GM10248 (cell line): ENCODE results near the gene AUNIP.

Experiments used
- CTCF ChIA-PET: fragments of 300-600 bp; sonication (Branson Sonifier 250); formaldehyde crosslinking; extraction: SDS; loops from one replicate; lab custom pipeline; 2021; ENCODE audit warnings: antibody characterized with exemption; lab: Yijun Ruan, JAX
- POLR2A ChIA-PET: fragments of 350-650 bp; sonication (Branson Sonifier 250); formaldehyde crosslinking; extraction: SDS; loops from one replicate; lab custom pipeline; 2020; ENCODE audit warnings: antibody characterized with exemption; lab: Yijun Ruan, JAX
- DNase-seq: peaks from one replicate; pipeline ENCODE4 v3.0.0; 2012; ENCODE audit errors: extremely low spot score
- TF ChIP-seq, protein P1 (sequence below): IDR thresholded peaks from 2 replicates; pipeline ENCODE4 v1.5.1; 2012; ENCODE audit warnings: mild to moderate bottlenecking, low read depth; ENCODE audit errors: extremely low read depth, missing control alignments, control extremely low read depth

Gene AUNIP

DNA sequence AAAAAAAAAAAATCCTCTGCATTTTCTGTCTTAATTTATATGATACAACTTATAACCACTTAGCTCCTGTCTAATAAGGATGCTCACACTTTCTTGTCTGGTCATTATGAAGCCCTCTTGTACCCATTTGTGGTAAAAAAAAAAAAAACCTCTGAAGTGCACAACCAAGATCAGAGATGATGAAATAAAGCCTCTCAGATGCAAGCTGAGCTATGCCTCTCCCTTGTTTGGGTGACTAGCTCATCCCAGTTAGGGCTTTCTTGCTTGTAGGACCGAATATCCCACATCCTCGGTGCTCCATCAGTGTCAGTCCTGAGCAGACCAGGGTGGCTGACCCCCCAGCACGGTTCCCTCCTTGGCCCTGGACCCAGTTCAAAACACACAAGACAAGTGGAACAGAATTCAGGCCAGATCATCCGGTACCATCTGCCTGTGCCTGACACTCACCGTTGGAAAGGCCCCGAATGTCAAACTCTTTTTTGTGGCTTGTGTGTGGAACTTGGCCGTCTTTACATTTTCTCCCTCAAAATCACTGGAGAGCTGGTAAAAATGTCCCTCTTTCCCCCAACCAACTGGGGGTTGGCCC is 65.6 kb downstream of the AUNIP start:
- POLR2A ChIA-PET = no interaction called here
- CTCF ChIA-PET = interaction anchor here (0.9 to 1.2 kb wide), 2 partner anchors 13 to 17 kb away, joined by 3 read pairs; no protein-coding TSS in a partner anchor
- no peak for DNase-seq
- TF ChIP-seq, protein P1, sequence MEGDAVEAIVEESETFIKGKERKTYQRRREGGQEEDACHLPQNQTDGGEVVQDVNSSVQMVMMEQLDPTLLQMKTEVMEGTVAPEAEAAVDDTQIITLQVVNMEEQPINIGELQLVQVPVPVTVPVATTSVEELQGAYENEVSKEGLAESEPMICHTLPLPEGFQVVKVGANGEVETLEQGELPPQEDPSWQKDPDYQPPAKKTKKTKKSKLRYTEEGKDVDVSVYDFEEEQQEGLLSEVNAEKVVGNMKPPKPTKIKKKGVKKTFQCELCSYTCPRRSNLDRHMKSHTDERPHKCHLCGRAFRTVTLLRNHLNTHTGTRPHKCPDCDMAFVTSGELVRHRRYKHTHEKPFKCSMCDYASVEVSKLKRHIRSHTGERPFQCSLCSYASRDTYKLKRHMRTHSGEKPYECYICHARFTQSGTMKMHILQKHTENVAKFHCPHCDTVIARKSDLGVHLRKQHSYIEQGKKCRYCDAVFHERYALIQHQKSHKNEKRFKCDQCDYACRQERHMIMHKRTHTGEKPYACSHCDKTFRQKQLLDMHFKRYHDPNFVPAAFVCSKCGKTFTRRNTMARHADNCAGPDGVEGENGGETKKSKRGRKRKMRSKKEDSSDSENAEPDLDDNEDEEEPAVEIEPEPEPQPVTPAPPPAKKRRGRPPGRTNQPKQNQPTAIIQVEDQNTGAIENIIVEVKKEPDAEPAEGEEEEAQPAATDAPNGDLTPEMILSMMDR = no peak

DNA sequence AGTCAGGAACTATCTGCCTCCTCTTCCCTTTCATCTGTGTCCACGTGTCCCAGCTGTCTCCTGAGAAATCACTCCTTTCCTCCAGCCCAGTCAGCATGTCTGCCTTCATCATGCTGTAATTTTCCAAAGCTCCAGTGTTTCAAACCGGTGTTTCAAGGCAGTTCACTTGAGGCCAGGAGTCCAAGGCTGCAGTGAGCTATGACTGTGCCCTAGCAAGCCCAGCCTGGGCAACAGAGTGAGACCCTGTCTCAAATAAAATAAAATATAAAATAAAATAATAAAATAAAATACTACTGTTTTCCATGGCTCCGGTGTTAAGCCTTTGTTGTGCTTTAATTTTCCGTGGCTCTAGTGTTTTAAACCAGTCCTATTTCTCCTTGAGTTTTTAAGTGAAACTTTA is 67.1 kb downstream of the AUNIP start:
- no peak for DNase-seq
- POLR2A ChIA-PET = interaction anchor here (0.6 to 0.7 kb wide), 2 partner anchors 15 to 129 kb away, joined by 5 to 6 read pairs; no protein-coding TSS in a partner anchor
- TF ChIP-seq, protein P1 = no peak
- CTCF ChIA-PET = interaction anchor here (1.8 kb wide), 1 partner anchor 39 kb away, joined by 4 read pairs; no protein-coding TSS in a partner anchor

DNA sequence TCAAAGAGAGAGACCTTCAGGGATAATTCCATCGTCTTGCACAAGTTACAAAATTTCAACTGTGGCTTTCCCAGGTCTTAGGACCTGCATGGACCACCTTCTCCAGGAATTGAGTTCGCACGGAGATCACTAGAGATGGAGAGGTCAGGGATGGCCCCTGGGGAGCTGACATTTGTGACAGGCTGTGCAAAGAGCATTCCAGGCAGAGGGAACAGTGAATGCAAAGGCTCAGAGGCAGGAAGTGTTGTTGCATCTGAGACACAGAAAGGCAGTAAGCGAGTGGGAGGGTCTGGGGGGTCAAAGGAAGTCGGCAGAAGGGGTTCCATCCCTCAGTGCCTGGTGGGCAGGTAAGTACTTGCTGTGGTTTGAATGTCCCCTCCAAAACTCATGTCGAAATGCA is 68.8 kb downstream of the AUNIP start:
- POLR2A ChIA-PET = no interaction called here
- TF ChIP-seq, protein P1 = no peak
- no peak for DNase-seq
- CTCF ChIA-PET = interaction anchor here (1.3 to 1.8 kb wide), 2 partner anchors 13 to 41 kb away, joined by 3 to 4 read pairs; no protein-coding TSS in a partner anchor

DNA sequence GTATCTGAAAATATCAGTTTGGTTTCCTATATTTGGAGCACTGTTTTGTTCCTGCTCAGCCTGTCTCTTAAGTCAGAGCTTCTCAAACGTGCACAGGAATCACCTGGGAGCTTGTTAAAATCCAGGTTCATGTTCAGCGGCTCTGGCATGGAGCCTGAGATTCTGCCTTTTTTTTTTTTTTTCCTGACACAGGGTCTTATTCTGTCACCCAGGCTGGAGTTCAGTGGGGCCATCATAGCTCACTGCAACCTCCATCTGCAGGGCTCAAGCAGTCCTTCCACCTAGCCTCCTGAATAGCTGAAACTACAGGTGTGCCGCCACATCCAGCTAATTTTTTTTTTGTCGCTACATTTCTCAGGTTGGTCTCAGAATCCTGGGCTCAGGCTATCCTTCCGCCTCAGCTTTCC is 71.5 kb downstream of the AUNIP start:
- TF ChIP-seq, protein P1 = no peak
- ChIA-PET POLR2A (no interaction called here), CTCF (interaction anchor here (0.9 to 2.2 kb wide), 2 partner anchors 10 to 22 kb away, joined by 3 to 8 read pairs; no protein-coding TSS in a partner anchor)
- no peak for DNase-seq

DNA sequence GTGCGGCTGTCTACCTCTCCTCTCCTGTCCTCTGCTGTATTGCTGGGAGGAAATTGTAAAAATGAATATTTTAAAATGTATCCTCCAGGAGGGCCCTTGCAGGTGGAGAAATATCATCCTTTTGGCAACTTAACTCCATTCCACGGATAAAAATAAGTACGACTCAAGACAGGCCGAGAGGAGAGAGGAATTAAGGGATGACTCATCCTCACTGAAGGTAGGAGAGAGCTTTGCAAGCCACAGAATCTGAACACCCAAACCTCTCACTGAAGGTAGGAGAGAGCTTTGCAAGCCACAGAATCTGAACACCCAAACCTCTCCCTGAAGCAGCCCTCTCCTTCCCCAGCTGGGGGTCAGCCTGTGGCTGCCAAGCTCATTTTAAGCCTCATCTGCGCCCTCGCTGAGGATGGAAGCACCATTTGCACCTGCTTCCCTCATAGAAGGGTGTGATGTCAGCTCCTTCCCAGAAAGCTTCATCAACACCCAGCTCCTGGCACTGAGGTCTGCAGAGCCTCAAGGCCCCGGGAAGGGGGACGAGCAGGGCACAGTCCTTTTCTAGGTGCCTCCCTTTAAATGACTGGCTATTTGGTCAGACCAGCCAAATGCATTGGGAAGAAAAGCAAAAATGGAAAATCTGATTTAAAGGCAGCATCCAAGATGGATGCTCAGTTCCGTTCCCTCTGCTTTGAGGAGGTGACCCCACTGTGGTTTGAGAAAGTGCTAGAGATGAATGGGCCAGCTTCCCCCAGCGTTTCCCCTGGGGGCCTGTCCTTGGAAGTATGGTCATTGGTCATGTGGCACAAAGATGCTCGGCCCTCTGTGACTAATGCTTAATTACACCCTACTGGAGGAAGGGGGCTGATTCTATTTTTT is 72.1 kb downstream of the AUNIP start:
- no peak for DNase-seq
- CTCF ChIA-PET = interaction anchor here (0.9 to 2.2 kb wide), 3 partner anchors 8 to 21 kb away, joined by 3 to 8 read pairs (median 3); no protein-coding TSS in a partner anchor
- TF ChIP-seq, protein P1 = no peak
- POLR2A ChIA-PET = interaction anchor here (0.6 kb wide), 1 partner anchor 951 kb away, joined by 3 read pairs; no protein-coding TSS in a partner anchor

DNA sequence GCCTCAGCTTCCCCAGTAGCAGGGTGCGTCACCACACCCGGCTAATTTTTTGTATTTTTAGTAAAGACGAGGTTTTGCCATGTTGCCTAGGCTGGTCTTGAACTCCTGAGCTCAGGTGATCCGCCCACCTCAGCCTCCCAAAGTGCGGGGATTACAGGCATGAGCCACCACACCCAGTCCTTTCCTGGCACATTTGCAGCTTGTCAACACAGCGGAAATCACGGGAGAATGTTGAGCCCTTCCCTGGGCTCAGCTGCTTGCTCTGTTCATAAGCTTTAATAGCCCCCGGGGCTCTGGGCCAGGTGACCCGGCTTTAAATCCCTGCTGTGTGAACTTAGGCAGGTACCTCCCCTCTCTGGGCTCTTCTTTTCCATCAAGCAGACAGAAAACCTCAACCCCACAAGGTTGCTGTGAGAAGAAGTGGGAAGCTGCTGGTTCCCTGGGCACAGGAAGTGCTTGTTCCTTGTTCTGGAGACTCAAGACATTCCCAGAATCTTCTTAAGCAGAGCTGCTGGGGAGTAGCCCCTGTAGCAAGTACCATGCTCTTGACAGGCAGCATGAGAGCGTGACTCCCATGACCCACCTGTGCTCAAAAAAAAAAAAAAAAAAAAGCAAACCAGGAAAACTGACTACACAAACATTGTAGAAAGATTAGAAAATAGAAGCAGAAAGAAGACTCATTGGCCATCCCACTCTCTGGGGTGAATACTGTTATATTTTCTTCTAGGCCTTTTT is 73.8 kb downstream of the AUNIP start:
- DNase-seq = no peak
- TF ChIP-seq, protein P1 = no peak
- POLR2A ChIA-PET = interaction anchor here (0.7 kb wide), 1 partner anchor 255 kb away, joined by 3 read pairs; no protein-coding TSS in a partner anchor
- CTCF ChIA-PET = interaction anchor here (1.1 kb wide), 1 partner anchor 94 kb away, joined by 4 read pairs; no protein-coding TSS in a partner anchor
